LNCaP clone FGC (cell line): Measurements from ENCODE around the gene MRPS15.

Experiments used
- DNase-seq: peaks from one replicate; pipeline ENCODE4 v3.0.0-alpha.2; 2011; ENCODE audit warnings: low read depth
- H3K4me3 ChIP-seq: 2 replicates; pipeline ENCODE4 v1.5.1; 2011; ENCODE audit warnings: mild to moderate bottlenecking, low read depth, low read length, control low read depth
- TF ChIP-seq, protein P1 (sequence below): IDR thresholded peaks from 2 replicates; pipeline ENCODE4 v1.5.1; 2012; ENCODE audit warnings: mild to moderate bottlenecking; ENCODE audit not compliant: control insufficient read depth, insufficient read depth; ENCODE audit errors: extremely low read depth

MRPS15 gene

DNA sequence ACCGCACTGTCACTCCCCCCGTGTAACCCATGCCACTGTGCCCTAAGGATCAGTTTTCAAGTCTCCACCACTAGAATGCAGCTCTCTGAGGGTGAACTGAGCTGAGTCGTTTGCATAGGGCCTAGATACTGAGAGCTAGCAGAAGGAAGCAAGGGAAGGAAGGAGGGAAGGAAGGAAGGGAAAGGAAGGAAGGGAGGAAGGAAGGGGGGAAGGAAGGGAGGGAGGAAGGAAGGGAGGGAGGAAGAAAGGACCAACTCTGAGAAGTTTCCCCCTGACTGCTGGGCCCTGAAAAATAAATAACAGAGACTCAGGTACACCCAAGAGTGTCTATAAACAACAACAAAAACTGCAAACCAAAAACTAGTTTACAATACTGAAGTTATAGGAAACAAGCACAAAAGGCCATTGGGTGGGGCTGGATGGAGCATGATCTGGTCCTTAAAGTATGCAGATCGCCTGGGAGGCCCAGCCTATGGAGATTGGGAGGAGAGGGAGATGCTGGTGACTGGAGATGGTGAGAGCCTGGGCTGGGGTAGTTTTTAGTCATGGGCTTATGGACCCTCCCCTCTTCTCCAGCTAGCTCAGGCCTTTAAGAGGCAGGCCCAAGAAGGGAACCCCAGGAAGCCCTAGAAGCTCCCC is 1.7 kb upstream of the MRPS15 start:
- no peak for DNase-seq
- TF ChIP-seq, protein P1, sequence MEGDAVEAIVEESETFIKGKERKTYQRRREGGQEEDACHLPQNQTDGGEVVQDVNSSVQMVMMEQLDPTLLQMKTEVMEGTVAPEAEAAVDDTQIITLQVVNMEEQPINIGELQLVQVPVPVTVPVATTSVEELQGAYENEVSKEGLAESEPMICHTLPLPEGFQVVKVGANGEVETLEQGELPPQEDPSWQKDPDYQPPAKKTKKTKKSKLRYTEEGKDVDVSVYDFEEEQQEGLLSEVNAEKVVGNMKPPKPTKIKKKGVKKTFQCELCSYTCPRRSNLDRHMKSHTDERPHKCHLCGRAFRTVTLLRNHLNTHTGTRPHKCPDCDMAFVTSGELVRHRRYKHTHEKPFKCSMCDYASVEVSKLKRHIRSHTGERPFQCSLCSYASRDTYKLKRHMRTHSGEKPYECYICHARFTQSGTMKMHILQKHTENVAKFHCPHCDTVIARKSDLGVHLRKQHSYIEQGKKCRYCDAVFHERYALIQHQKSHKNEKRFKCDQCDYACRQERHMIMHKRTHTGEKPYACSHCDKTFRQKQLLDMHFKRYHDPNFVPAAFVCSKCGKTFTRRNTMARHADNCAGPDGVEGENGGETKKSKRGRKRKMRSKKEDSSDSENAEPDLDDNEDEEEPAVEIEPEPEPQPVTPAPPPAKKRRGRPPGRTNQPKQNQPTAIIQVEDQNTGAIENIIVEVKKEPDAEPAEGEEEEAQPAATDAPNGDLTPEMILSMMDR, result no peak
- no peak overlapping the region for H3K4me3 ChIP-seq

DNA sequence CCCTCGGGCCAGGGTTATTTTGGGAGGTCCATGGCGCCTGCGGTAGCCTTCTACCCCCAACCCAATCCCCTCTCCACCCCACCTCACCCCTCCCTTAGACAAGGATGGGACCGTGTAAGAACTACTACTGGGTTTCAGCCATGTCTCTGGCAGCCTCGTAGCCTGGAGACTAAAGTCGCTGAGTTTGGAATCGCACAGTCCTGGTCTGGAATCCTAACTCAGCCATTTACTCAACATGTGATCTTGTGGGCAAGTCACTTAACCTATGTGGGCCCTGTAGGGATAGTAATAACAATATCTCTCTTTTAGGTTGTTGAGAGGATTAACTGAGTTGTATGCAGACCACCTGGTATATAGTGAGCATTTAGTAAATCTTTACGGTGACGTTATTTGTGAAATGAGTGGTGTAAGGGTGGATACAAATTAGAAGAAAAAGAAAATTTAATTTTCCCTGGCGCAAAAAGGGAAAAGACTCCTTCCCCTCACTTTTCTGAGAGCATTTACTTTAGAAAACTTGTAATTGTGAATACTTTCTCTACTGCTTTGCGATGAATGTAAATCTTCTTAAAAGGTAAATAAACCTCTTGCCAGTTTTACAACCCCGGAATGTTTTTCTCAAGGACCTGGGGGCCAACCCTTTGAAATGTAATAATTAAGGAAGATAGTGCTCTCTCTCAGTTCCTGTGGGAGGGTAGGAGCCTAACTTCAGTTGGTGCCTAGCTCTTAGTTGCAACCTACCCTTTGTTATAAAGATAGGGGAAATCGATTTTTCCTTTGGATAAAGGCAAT is 615 bp upstream of the MRPS15 start:
- TF ChIP-seq, protein P1, result no peak
- peak overlapping the region; percentile 99 for H3K4me3 ChIP-seq
- no peak for DNase-seq

DNA sequence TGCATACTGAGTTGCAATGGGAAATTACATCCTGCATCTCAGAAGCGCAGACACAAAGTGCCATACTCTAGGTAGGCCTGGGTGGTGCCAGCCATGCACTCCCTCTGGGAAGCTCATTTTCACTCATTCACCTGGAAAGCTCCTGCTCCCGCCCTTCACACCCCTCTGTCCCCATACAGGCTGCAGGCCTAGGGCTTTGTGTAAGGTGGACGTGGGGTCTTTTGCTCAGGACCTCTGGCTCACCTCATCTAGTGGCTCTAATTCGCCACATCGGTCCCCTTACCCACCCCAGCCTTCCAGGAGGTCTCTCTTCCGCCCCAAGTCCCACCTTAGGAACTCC is 751 bp downstream of the MRPS15 start:
- DNase-seq, result no peak
- TF ChIP-seq, protein P1, result no peak
- H3K4me3 ChIP-seq, result peak overlapping the region; percentile 99

- TF ChIP-seq, protein P1, result no peak
Measured at GRCh38 chr1:36458910-36459309, 5.3 kb downstream of the MRPS15 start.

GRCh38 chr1:36457691-36458090 is 6.5 kb downstream of the MRPS15 start:
- no peak overlapping the region for H3K4me3 ChIP-seq
- DNase-seq, result no peak
- TF ChIP-seq, protein P1, result no peak

More at GRCh38 chr1:36458910-36459309, 5.3 kb downstream of the MRPS15 start:
- H3K4me3 ChIP-seq, result no peak overlapping the region
- DNase-seq, result no peak

DNA sequence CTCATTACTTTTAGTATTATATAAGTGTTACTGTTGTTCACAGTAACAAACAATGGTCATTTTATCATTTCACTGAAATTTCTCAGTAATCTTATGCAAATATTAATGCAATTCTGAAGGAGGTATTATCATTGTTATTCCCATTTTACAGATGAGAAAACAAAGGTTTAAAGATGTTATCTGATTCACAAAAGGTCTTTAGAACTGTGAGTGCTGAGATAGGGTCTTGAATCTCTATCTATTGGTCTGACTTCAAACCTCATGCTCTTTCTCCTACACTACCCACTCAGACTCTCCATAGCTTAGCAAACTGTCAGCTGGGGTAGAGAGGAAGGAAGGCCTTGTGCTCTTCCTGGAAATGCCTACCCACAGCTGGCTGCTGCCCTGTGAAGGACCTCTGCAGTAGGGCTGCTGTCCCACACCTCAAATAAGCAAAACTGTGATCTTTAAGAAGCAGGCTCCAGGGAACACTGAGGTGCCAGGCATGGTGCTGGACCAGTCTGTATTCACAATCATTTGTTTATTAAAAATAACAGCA is 7.7 kb downstream of the MRPS15 start:
- TF ChIP-seq, protein P1, result no peak
- no peak for DNase-seq

More for the DNA sequence above, 7.7 kb downstream of the MRPS15 start:
- no peak overlapping the region for H3K4me3 ChIP-seq
